ENCODE results near the gene SPDYE16.
"Not testable (repeated sequence)": the region's sequence is repeated elsewhere in the genome, so short reads cannot be mapped to it uniquely, and the experiment has no call there.

GRCh38 chr7:76511911-76512885 lies 30.9 kb downstream of the SPDYE16 start:
- not testable (repeated sequence) for TF ChIP-seq CTCF (conservative IDR thresholded peaks at IDR 0.05; ENCODE audit: low read length); EZH2phosphoT487 (IDR thresholded peaks at IDR 0.05; ENCODE audit: borderline replicate concordance, low read depth, low read length)

Data from OCI-LY7 (cell line).